ENCODE data around the gene TFDP1. TPM values are rescaled to one million over a fixed set of nuclear protein-coding genes. Genes with fewer than 3 reads are reported as not detected.

Gene TFDP1, protein sequence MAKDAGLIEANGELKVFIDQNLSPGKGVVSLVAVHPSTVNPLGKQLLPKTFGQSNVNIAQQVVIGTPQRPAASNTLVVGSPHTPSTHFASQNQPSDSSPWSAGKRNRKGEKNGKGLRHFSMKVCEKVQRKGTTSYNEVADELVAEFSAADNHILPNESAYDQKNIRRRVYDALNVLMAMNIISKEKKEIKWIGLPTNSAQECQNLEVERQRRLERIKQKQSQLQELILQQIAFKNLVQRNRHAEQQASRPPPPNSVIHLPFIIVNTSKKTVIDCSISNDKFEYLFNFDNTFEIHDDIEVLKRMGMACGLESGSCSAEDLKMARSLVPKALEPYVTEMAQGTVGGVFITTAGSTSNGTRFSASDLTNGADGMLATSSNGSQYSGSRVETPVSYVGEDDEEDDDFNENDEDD
- total RNA-seq: 112 and 125 TPM in 2 replicates

DNA sequence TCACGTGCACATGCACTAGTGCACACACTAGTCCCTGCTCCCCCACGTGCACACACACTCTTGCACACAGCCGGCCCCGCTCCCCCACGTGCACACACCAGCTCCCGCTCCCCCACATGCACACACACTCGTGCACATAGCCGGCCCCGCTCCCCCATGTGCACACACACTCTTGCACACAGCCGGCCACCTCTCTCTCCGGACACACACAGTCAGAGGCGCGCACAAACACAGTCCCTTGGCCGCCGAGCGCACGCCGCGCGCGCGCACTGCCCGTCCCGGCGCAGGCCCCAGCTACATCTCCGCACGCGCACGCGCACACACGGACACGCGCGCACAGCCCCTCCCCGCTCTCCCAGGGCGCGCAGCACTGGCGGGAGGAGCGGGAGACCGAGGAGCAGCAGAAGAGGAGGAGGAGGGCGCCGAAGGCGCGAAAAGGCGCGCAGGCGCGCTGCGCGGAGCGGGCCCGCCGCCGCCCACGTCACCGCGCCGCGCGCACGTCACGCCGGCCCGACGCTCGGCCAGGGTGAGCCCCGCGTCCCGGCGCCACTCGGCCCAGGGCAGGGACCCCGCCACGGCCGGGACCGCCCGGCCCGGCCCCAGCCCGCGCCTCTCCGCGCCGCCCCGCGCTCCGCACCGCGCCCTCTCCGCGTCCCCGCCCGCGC lies at the start of gene TFDP1:
TSS of gene TFDP1 (plus strand) at position 549 of the 665 bp plus-strand sequence. CDS start 1,085 bp downstream, outside the sequence.

DNA sequence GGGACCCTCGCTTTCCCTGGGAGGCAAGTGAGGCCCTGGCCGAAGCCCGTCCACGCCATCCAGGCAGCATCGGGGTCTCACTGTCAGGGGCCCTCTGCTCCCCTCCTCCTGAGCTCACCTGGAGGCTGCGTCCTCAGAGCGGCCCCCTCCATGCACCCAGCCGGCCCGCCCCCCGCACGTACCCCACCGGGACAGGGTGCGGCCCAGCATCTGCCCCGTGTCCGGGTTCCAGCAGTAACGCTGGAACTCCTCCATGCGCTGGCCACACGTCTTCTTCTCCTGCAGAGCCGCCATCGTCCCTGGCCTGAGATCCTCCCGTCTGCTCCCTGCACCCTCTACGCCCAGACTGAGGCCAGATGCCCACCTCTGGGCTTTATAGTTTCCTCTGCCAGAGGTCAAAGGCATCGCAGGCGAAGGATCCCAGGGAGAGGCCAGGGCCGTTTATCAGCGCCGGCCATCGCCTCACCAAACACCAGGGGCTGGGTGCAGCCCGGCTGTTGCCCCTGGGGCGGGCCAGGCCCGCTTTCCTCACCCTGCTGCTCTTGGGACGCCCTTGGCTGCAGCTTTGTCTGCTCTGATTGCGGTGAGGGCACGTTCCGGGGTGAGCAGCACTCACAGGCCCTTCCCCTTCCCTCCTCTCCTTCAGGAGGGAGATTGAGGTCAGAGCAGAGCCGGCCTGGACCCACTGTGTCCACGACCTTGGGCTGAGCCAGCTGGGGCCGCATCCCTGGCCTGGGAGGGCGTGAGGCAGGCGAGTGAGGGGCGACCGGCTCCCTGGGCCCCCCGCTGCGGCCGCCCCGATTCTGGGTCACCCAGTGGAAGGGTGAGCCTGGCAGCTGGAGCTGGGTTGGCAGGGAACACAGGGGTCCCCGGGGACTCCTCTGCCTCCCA lies 73.5 kb downstream of the TFDP1 start, which contains the start of gene ATP4B:
TSS of gene ATP4B (minus strand) at position 348 of the 891 bp plus-strand sequence. CDS start at position 294, 54 bp downstream.

DNA sequence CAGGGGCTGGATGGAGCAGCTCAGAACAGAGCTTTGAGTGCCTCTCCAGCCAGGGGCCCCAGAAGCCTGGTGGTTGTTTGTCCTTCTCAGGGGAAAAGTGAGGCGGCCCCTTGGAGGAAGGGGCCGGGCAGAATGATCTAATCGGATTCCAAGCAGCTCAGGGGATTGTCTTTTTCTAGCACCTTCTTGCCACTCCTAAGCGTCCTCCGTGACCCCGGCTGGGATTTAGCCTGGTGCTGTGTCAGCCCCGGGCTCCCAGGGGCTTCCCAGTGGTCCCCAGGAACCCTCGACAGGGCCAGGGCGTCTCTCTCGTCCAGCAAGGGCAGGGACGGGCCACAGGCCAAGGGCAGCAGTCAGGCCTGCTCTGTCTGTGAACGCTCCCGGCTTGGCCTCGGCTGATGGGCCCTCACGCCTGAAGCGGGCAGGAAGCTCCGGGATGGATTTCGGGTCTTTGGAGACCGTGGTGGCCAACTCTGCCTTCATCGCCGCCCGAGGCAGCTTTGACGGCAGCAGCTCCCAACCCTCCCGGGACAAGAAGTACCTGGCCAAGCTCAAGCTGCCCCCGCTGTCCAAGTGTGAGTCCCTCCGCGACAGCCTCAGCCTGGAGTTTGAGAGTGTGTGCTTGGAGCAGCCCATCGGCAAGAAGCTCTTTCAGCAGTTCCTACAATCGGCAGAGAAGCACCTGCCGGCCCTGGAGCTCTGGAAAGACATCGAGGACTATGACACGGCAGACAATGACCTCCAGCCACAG lies 82.6 kb downstream of the TFDP1 start, which contains the start of gene GRK1:
TSS of gene GRK1 (plus strand) at position 269 of the 751 bp plus-strand sequence. CDS start at position 437, 168 bp downstream.

Other genes starting within 250 kb of the TFDP1 start
- gene GRTP1, start 220.6 kb upstream of the TFDP1 start, total RNA-seq: not detected in 2 replicates
- gene ADPRHL1, start 131.3 kb upstream of the TFDP1 start, total RNA-seq: 2.6 and 3.2 TPM in 2 replicates
- 4.2 and 6.7 TPM in 2 replicates for gene DCUN1D2, start 94.0 kb upstream of the TFDP1 start, total RNA-seq
- gene ATP4B, start 73.4 kb downstream of the TFDP1 start, total RNA-seq: 0.20 TPM in 1 of 2 replicates, not detected in the other
- not detected in 2 replicates for gene GRK1, start 82.5 kb downstream of the TFDP1 start, total RNA-seq
- gene TMEM255B, start 174.5 kb downstream of the TFDP1 start, total RNA-seq: 22.0 and 31.4 TPM in 2 replicates

All from mammary microvascular endothelial cell (primary cell).